HFFc6 (cell line): Measurements from ENCODE around the gene KDM2B. TPM values are rescaled to one million over a fixed set of nuclear protein-coding genes. Genes with fewer than 3 reads are reported as not detected.

Experiments used
- DNase-seq: peaks from one replicate; pipeline ENCODE4 v3.0.0-alpha.2; 2018
- H3K27ac Mint-ChIP-seq: 2 replicates; pipeline ENCODE4 v1.8.0; 2020; ENCODE audit warnings: mild to moderate bottlenecking, mixed read lengths
- H3K27me3 Mint-ChIP-seq: 2 replicates; pipeline ENCODE4 v1.8.0; 2021; ENCODE audit warnings: mild to moderate bottlenecking, moderate library complexity, mixed read lengths; ENCODE audit not compliant: insufficient read depth
- H3K36me3 Mint-ChIP-seq: 2 replicates; pipeline ENCODE4 v1.8.0; 2021; ENCODE audit warnings: low read depth, mixed read lengths
- H3K4me1 Mint-ChIP-seq: 2 replicates; pipeline ENCODE4 v1.8.0; 2020; ENCODE audit warnings: low read depth, mixed read lengths
- H3K4me3 Mint-ChIP-seq: 2 replicates; pipeline ENCODE4 v1.8.0; 2020; ENCODE audit warnings: mild to moderate bottlenecking, moderate library complexity, mixed read lengths
- H3K9me3 Mint-ChIP-seq: 2 replicates; pipeline ENCODE4 v1.8.0; 2020; ENCODE audit warnings: mild to moderate bottlenecking, mixed read lengths
- total RNA-seq, 6 experiments: library from RNA; stranded (reverse); fragmentation: NEBNext Ultra II Directional; extraction: Animal tissue kit (Norgen Biotek cat#: 25700); gene quantifications; 2 replicates in 1 of 6; 3 replicates in 5 of 6; pipeline ENCODE4 v1.2.3, GENCODE V29; 2021
- TF ChIP-seq, protein P1 (sequence below): fragments of 200-600 bp; sonication (generic); IDR thresholded peaks from 2 replicates; pipeline ENCODE4 v1.5.0; 2021; ENCODE audit warnings: antibody characterized with exemption, mild to moderate bottlenecking

The KDM2B gene
- total RNA-seq, 6 experiments from 2014 or later: 15.4 to 24.0 (median 21.5) TPM

DNA sequence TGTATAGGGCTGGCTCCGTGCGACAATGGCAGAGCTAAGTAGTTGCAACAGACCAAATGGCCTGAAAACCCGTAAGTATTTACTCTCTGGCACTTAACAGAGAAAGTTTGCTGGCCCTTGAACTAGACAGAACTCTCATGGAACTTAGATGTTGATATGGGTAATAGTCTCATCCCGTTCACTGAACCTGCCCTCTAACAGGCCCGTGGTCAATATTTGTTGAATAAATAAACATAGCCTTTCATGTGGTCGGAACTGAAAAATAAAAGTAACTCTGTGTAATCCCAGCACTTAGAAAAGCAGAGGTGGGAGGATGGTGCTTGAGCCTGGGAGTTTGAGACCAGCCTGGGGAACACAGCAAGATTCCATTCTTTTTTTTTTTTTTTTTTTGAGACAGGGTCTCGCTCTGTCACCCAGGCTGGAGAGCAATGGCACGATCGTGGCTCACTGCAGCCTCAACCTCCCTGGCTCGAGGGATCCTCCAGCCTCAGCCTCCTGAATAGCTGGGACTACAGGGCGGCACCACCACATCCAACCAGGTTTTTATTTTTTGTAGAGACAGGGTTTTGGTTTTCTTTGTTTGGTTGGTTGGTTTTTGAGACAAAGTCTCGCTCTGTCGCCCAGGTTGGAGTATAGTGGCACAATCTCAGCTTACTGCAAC, 29.7 kb downstream of the KDM2B start:
- DNase-seq: no peak
- H3K9me3 Mint-ChIP-seq: no peaks in the 10 kb centered on the region
- H3K4me1 Mint-ChIP-seq: peaks cover 6% of the 10 kb centered on the region
- H3K27ac Mint-ChIP-seq: no peak overlapping the region
- H3K4me3 Mint-ChIP-seq: no peak overlapping the region
- peaks cover 3% of the 10 kb centered on the region for H3K27me3 Mint-ChIP-seq
- TF ChIP-seq, protein P1, sequence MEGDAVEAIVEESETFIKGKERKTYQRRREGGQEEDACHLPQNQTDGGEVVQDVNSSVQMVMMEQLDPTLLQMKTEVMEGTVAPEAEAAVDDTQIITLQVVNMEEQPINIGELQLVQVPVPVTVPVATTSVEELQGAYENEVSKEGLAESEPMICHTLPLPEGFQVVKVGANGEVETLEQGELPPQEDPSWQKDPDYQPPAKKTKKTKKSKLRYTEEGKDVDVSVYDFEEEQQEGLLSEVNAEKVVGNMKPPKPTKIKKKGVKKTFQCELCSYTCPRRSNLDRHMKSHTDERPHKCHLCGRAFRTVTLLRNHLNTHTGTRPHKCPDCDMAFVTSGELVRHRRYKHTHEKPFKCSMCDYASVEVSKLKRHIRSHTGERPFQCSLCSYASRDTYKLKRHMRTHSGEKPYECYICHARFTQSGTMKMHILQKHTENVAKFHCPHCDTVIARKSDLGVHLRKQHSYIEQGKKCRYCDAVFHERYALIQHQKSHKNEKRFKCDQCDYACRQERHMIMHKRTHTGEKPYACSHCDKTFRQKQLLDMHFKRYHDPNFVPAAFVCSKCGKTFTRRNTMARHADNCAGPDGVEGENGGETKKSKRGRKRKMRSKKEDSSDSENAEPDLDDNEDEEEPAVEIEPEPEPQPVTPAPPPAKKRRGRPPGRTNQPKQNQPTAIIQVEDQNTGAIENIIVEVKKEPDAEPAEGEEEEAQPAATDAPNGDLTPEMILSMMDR: no peak
- peaks cover 5% of the 10 kb centered on the region; the same call in 1 of the 2 replicates for H3K36me3 Mint-ChIP-seq

- Mint-ChIP-seq H3K27ac (no peak overlapping the region), H3K4me3 (no peak overlapping the region), H3K36me3 (peaks cover 5% of the 10 kb centered on the region; the same call in 1 of the 2 replicates), H3K9me3 (no peaks in the 10 kb centered on the region), H3K27me3 (peaks cover 3% of the 10 kb centered on the region), H3K4me1 (no peaks in the 10 kb centered on the region)
- TF ChIP-seq, protein P1: no peak
- DNase-seq: no peak
These were observed 31.7 kb downstream of the KDM2B start for GRCh38 chr12:121549075-121549474.

DNA sequence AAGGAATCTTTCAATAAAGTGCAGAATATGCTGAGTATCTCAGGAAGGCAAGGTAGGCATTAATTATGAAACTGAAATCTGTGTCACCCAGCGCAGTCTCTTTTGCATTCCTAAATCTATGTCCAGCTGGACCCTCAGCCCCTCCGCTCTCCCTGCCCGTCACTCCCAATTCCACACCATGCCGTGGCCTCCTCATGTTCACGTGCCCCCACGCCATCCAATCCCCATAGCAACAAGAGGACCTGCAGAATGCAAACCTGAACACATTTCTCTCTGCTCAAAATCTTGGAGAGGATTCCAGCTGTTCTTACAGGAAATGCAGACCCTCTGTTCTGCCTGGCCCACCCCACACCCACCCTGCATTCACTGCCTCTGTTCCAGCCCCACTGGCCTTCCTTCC, 35.3 kb downstream of the KDM2B start:
- peaks cover 5% of the 10 kb centered on the region; the same call in 1 of the 2 replicates for H3K36me3 Mint-ChIP-seq
- DNase-seq: no peak
- TF ChIP-seq, protein P1: no peak
- H3K27me3 Mint-ChIP-seq: peaks cover 5% of the 10 kb centered on the region
- H3K27ac Mint-ChIP-seq: no peak overlapping the region
- no peak overlapping the region for H3K4me3 Mint-ChIP-seq
- no peaks in the 10 kb centered on the region for H3K4me1 Mint-ChIP-seq
- no peaks in the 10 kb centered on the region for H3K9me3 Mint-ChIP-seq

- H3K4me3 Mint-ChIP-seq: no peak overlapping the region
- peaks cover 3% of the 10 kb centered on the region for H3K27me3 Mint-ChIP-seq
- peaks cover 5% of the 10 kb centered on the region; the same call in 1 of the 2 replicates for H3K36me3 Mint-ChIP-seq
- H3K4me1 Mint-ChIP-seq: peaks cover 3% of the 10 kb centered on the region
- H3K27ac Mint-ChIP-seq: no peak overlapping the region
- no peaks in the 10 kb centered on the region for H3K9me3 Mint-ChIP-seq
- no peak for DNase-seq
- TF ChIP-seq, protein P1: no peak
These were observed 37.0 kb downstream of the KDM2B start for GRCh38 chr12:121543786-121544185.

- Mint-ChIP-seq H3K4me3 (no peak overlapping the region), H3K9me3 (no peaks in the 10 kb centered on the region), H3K27ac (no peak overlapping the region), H3K4me1 (peaks cover 26% of the 10 kb centered on the region), H3K27me3 (peaks cover 5% of the 10 kb centered on the region), H3K36me3 (no peaks in the 10 kb centered on the region)
- TF ChIP-seq, protein P1: no peak
- DNase-seq: no peak
These were observed 40.9 kb downstream of the KDM2B start for GRCh38 chr12:121539908-121540307.
